Osteoblast (primary cell): ENCODE data around the gene ITM2C. TPM values are rescaled to one million over a fixed set of nuclear protein-coding genes. Genes with fewer than 3 reads are reported as not detected.

ENCODE experiments used
- DNase-seq: peaks from one replicate; pipeline ENCODE4 v3.0.0; 2011; ENCODE audit warnings: low spot score, mixed read lengths; ENCODE audit not compliant: insufficient read length; ENCODE audit errors: missing footprints
- H2AFZ ChIP-seq: 2 replicates; pipeline ENCODE4 v1.6.0; 2011; ENCODE audit warnings: mild to moderate bottlenecking, low read length
- H3K27ac ChIP-seq: 2 replicates; pipeline ENCODE4 v1.5.1; 2011; ENCODE audit warnings: mild to moderate bottlenecking, low read depth, low read length, moderate library complexity
- H3K27me3 ChIP-seq: 2 replicates; pipeline ENCODE4 v1.6.0; 2012; ENCODE audit warnings: mild to moderate bottlenecking, control low read depth, inconsistent platforms, low read length, moderate library complexity; ENCODE audit not compliant: insufficient read depth
- H3K36me3 ChIP-seq: 2 replicates; pipeline ENCODE4 v1.5.1; 2011; ENCODE audit warnings: mild to moderate bottlenecking, low read length, control low read depth, moderate library complexity; ENCODE audit not compliant: insufficient read depth
- H3K4me1 ChIP-seq: 2 replicates; pipeline ENCODE4 v1.5.1; 2011; ENCODE audit warnings: mild to moderate bottlenecking, low read length, control low read depth, moderate library complexity; ENCODE audit not compliant: insufficient read depth
- H3K4me2 ChIP-seq: 2 replicates; pipeline ENCODE4 v1.6.0; 2011; ENCODE audit warnings: mild to moderate bottlenecking, low read length; ENCODE audit not compliant: insufficient read depth
- H3K4me3 ChIP-seq: fragments of 200-600 bp; sonication (generic); 3 replicates; pipeline ENCODE4 v1.5.1; 2012; ENCODE audit warnings: mild to moderate bottlenecking, low read length, inconsistent platforms; ENCODE audit not compliant: insufficient read depth
- H3K79me2 ChIP-seq: 2 replicates; pipeline ENCODE4 v1.6.0; 2012; ENCODE audit warnings: mild to moderate bottlenecking, low read length, control low read depth, inconsistent platforms; ENCODE audit not compliant: insufficient read depth
- H3K9me3 ChIP-seq: 2 replicates; pipeline ENCODE4 v1.5.1; 2011; ENCODE audit warnings: low read depth, low read length, control low read depth
- H4K20me1 ChIP-seq: 2 replicates; pipeline ENCODE4 v1.6.0; 2012; ENCODE audit warnings: mild to moderate bottlenecking, low read length, control low read depth; ENCODE audit not compliant: insufficient read depth
- CTCF ChIP-seq: IDR thresholded peaks from 2 replicates; pipeline ENCODE4 v1.5.1; 2011; ENCODE audit warnings: mild to moderate bottlenecking, low read depth, low read length, moderate library complexity; ENCODE audit errors: extremely low read depth
- total RNA-seq: library from RNA; depleted of rRNA; stranded (reverse); fragments of >200 nt; gene quantifications from 2 replicates; pipeline ENCODE4 v1.2.3, GENCODE V29; 2012

Gene ITM2C
- total RNA-seq, 1 donor = 63.7 TPM

- no peaks in the 10 kb centered on the region for H3K4me1 ChIP-seq
- no peaks in the 10 kb centered on the region for H3K36me3 ChIP-seq
Observed at GRCh38 chr2:230843132-230843531, 21.6 kb upstream of the ITM2C start.

GRCh38 chr2:230846360-230846759 lies 18.4 kb upstream of the ITM2C start:
- Histone ChIP-seq H2AFZ (no peak overlapping the region), H4K20me1 (no peaks in the 10 kb centered on the region), H3K27me3 (peaks cover 12% of the 10 kb centered on the region), H3K4me2 (no peak overlapping the region), H3K79me2 (no peaks in the 10 kb centered on the region), H3K4me1 (no peaks in the 10 kb centered on the region), H3K4me3 (no peak overlapping the region), H3K27ac (no peak overlapping the region), H3K9me3 (no peaks in the 10 kb centered on the region), H3K36me3 (no peaks in the 10 kb centered on the region)
- no peak for TF ChIP-seq CTCF
- no peak for DNase-seq

More at GRCh38 chr2:230843132-230843531, 21.6 kb upstream of the ITM2C start:
- no peak for TF ChIP-seq CTCF
- Histone ChIP-seq H3K27ac (no peak overlapping the region), H2AFZ (no peak overlapping the region), H3K79me2 (no peaks in the 10 kb centered on the region), H3K4me2 (no peak overlapping the region), H3K4me3 (no peak overlapping the region), H3K9me3 (peaks cover 2% of the 10 kb centered on the region), H4K20me1 (no peaks in the 10 kb centered on the region), H3K27me3 (peaks cover 12% of the 10 kb centered on the region)
- DNase-seq = no peak

GRCh38 chr2:230847883-230848388 lies 16.8 kb upstream of the ITM2C start:
- DNase-seq = peak; percentile 94
- Histone ChIP-seq H2AFZ (peak overlapping the region; percentile 95), H4K20me1 (no peaks in the 10 kb centered on the region), H3K4me3 (peak overlapping the region; percentile 61), H3K27me3 (peaks cover 19% of the 10 kb centered on the region), H3K36me3 (no peaks in the 10 kb centered on the region), H3K4me2 (peak overlapping the region; percentile 78), H3K4me1 (no peaks in the 10 kb centered on the region), H3K9me3 (no peaks in the 10 kb centered on the region), H3K27ac (no peak overlapping the region), H3K79me2 (no peaks in the 10 kb centered on the region)
- peak; percentile 90 for TF ChIP-seq CTCF

GRCh38 chr2:230849633-230850357 lies 14.9 kb upstream of the ITM2C start:
- H3K4me2 ChIP-seq = no peak overlapping the region
- H3K79me2 ChIP-seq = no peaks in the 10 kb centered on the region
- peak; percentile 70 for TF ChIP-seq CTCF
- H3K27me3 ChIP-seq = peaks cover 22% of the 10 kb centered on the region
- H3K36me3 ChIP-seq = no peaks in the 10 kb centered on the region
- H3K9me3 ChIP-seq = no peaks in the 10 kb centered on the region
- H3K27ac ChIP-seq = no peak overlapping the region
- no peak overlapping the region for H2AFZ ChIP-seq
- H3K4me3 ChIP-seq = no peak overlapping the region
- peak; percentile 66 for DNase-seq
- H3K4me1 ChIP-seq = no peaks in the 10 kb centered on the region
- no peaks in the 10 kb centered on the region for H4K20me1 ChIP-seq
